ENCODE results near the gene PPFIA4. TPM values are rescaled to one million over a fixed set of nuclear protein-coding genes. Genes with fewer than 3 reads are reported as not detected.

PPFIA4 gene
- total RNA-seq, 1 donor from 2014 or later: 9.1 TPM

DNA sequence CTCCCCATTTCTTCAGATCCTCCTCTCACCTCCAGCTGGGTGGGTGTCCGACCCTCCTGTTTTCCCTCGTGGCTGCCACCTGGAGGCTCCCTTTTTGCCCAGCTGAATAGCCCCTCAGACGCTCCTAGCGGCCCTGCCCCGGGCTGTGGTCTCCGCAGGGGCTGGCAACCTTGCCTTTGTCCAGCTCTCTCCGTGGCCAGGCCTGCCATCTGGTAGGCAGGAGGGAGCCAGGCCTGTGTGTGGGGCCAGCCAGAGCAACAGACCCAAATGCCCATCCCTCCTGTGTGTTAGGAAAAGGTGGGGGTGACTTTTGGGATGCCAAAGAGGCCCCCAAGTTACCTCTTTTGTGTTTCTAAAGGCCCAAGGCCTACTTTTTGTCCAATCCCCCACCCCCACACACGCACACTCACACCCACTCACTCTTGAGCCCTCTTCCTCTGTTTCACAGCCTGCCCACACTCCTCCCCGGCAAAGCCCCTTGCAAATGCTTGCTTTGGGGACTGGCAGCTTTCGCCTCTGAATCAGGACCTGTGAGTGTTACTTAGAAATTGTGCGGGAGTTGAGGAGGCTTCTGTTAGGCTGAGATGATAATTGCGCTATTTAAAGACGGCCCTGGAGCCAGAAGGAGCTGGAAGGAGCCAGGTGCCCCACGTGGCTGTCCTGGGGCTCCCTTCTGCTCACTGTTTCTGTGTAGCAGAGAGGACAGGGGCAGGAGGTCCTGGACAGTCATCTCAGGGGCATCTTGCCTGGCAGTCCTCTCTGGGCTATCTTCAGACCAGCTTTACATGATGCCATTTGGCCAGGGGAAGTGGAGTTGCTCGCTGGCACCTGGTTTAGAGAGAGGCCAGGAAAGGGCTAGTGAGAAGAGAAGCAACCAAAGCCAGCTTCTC, 9.1 kb downstream of the PPFIA4 start:
- Mint-ChIP-seq H3K4me1 (ENCODE audit: low read depth, unreplicated experiment) (peaks cover 30% of the 10 kb centered on the region), H3K27me3 (ENCODE audit: low read depth, unreplicated experiment) (peaks cover 28% of the 10 kb centered on the region), H3K4me3 (ENCODE audit: unreplicated experiment) (no peak overlapping the region), H3K9me3 (ENCODE audit: unreplicated experiment) (no peaks in the 10 kb centered on the region), H3K36me3 (ENCODE audit: low read depth, unreplicated experiment) (peaks cover 7% of the 10 kb centered on the region), H3K27ac (ENCODE audit: unreplicated experiment) (no peak overlapping the region)
- H3K79me2 ChIP-seq (ENCODE audit: insufficient read depth, low read length): no peaks in the 10 kb centered on the region
- H3K4me1 ChIP-seq (ENCODE audit: insufficient read depth, low read length): peaks cover 13% of the 10 kb centered on the region
- DNase-seq (ENCODE audit: low read depth) (no peak), FAIRE-seq (no peak)
- no peak overlapping the region for H3K27ac ChIP-seq (ENCODE audit: low read depth, low read length)
- H3K36me3 ChIP-seq (ENCODE audit: insufficient read depth, low read length): no peaks in the 10 kb centered on the region
- H3K27me3 ChIP-seq (ENCODE audit: insufficient read depth, low read length): no peaks in the 10 kb centered on the region
- H4K20me1 ChIP-seq (ENCODE audit: insufficient read depth, low read length): peaks cover 4% of the 10 kb centered on the region
- no peak overlapping the region for H2AFZ ChIP-seq (ENCODE audit: low read depth, low read length)
- H3K4me3 ChIP-seq (ENCODE audit: insufficient read depth, low read depth, low read length): no peak overlapping the region
- H3K9me3 ChIP-seq (ENCODE audit: insufficient read depth, low read depth, low read length): no peaks in the 10 kb centered on the region
- TF ChIP-seq EZH2 (IDR thresholded peaks at IDR 0.05; ENCODE audit: insufficient read depth, low read length): no peak
- TF ChIP-seq, protein P1, sequence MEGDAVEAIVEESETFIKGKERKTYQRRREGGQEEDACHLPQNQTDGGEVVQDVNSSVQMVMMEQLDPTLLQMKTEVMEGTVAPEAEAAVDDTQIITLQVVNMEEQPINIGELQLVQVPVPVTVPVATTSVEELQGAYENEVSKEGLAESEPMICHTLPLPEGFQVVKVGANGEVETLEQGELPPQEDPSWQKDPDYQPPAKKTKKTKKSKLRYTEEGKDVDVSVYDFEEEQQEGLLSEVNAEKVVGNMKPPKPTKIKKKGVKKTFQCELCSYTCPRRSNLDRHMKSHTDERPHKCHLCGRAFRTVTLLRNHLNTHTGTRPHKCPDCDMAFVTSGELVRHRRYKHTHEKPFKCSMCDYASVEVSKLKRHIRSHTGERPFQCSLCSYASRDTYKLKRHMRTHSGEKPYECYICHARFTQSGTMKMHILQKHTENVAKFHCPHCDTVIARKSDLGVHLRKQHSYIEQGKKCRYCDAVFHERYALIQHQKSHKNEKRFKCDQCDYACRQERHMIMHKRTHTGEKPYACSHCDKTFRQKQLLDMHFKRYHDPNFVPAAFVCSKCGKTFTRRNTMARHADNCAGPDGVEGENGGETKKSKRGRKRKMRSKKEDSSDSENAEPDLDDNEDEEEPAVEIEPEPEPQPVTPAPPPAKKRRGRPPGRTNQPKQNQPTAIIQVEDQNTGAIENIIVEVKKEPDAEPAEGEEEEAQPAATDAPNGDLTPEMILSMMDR (IDR thresholded peaks at IDR 0.05; ENCODE audit: insufficient read depth, low read depth, low read length): no peak
- H3K9ac ChIP-seq (ENCODE audit: low read length): no peak overlapping the region
- H3K4me2 ChIP-seq (ENCODE audit: low read length): no peak overlapping the region

DNA sequence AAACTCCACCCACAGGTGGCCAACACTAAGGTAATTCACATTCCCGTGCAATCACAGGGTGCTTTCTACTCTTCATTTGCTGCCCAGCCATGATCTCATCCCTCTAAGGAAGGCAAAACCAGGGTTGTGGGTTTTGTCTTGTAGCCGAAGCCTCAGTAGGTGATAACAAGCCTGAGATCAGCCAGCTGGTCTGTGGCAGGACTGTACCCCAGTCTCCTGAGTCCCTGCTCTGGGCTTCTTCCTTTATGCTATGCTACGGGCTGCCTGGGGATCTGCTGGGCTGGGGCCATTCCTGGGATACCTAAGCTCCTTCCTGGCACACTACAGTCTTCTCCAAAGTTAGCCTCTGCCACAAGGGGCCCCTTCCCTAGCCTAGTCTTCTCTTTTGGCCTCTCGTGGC, 9.8 kb downstream of the PPFIA4 start:
- no peak overlapping the region for H3K4me3 Mint-ChIP-seq (ENCODE audit: unreplicated experiment)
- H3K9me3 Mint-ChIP-seq (ENCODE audit: unreplicated experiment): no peaks in the 10 kb centered on the region
- peaks cover 13% of the 10 kb centered on the region for H3K4me1 ChIP-seq (ENCODE audit: insufficient read depth, low read length)
- DNase-seq (ENCODE audit: low read depth) (peak; percentile 16), FAIRE-seq (no peak)
- no peak overlapping the region for H2AFZ ChIP-seq (ENCODE audit: low read depth, low read length)
- peaks cover 10% of the 10 kb centered on the region for H3K36me3 Mint-ChIP-seq (ENCODE audit: low read depth, unreplicated experiment)
- no peak overlapping the region for H3K27ac Mint-ChIP-seq (ENCODE audit: unreplicated experiment)
- H3K27me3 Mint-ChIP-seq (ENCODE audit: low read depth, unreplicated experiment): peaks cover 31% of the 10 kb centered on the region
- H3K36me3 ChIP-seq (ENCODE audit: insufficient read depth, low read length): no peaks in the 10 kb centered on the region
- peaks cover 30% of the 10 kb centered on the region for H3K4me1 Mint-ChIP-seq (ENCODE audit: low read depth, unreplicated experiment)
- H3K79me2 ChIP-seq (ENCODE audit: insufficient read depth, low read length): no peaks in the 10 kb centered on the region
- H3K4me3 ChIP-seq (ENCODE audit: insufficient read depth, low read depth, low read length): no peak overlapping the region
- H4K20me1 ChIP-seq (ENCODE audit: insufficient read depth, low read length): peaks cover 4% of the 10 kb centered on the region
- H3K4me2 ChIP-seq (ENCODE audit: low read length): no peak overlapping the region
- TF ChIP-seq EZH2 (IDR thresholded peaks at IDR 0.05; ENCODE audit: insufficient read depth, low read length): no peak
- TF ChIP-seq, protein P1 (IDR thresholded peaks at IDR 0.05; ENCODE audit: insufficient read depth, low read depth, low read length): no peak
- no peak overlapping the region for H3K9ac ChIP-seq (ENCODE audit: low read length)
- no peaks in the 10 kb centered on the region for H3K27me3 ChIP-seq (ENCODE audit: insufficient read depth, low read length)
- H3K27ac ChIP-seq (ENCODE audit: low read depth, low read length): no peak overlapping the region
- no peaks in the 10 kb centered on the region for H3K9me3 ChIP-seq (ENCODE audit: insufficient read depth, low read depth, low read length)

DNA sequence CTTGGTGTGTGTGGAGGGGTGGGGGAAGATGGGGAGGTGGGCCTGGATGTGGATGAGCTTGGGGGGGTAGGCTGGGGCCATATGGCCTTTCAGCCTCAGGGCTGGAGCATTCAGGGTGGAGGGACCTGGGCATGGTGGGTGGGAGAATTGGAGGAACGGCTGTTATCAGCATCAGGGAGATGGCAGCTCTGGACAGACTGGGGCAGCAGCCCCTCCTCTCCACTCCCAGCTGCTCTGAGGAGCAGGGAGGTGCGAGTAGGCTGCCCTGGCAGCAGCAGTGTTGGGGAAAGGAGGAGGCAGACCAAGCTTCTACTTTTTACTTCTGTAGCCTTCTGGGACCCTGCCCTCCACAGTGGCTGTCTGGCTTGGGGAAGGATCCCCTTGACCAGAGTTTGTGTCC, 10.2 kb downstream of the PPFIA4 start:
- peaks cover 30% of the 10 kb centered on the region for H3K4me1 Mint-ChIP-seq (ENCODE audit: low read depth, unreplicated experiment)
- no peak overlapping the region for H3K27ac ChIP-seq (ENCODE audit: low read depth, low read length)
- no peaks in the 10 kb centered on the region for H3K9me3 ChIP-seq (ENCODE audit: insufficient read depth, low read depth, low read length)
- peaks cover 12% of the 10 kb centered on the region for H3K36me3 Mint-ChIP-seq (ENCODE audit: low read depth, unreplicated experiment)
- no peak for DNase-seq (ENCODE audit: low read depth)
- H3K4me1 ChIP-seq (ENCODE audit: insufficient read depth, low read length): peaks cover 13% of the 10 kb centered on the region
- no peak overlapping the region for H3K9ac ChIP-seq (ENCODE audit: low read length)
- H3K4me3 Mint-ChIP-seq (ENCODE audit: unreplicated experiment): no peak overlapping the region
- no peak for FAIRE-seq
- H3K9me3 Mint-ChIP-seq (ENCODE audit: unreplicated experiment): no peaks in the 10 kb centered on the region
- no peak overlapping the region for H3K4me3 ChIP-seq (ENCODE audit: insufficient read depth, low read depth, low read length)
- H3K79me2 ChIP-seq (ENCODE audit: insufficient read depth, low read length): no peaks in the 10 kb centered on the region
- H3K27me3 ChIP-seq (ENCODE audit: insufficient read depth, low read length): no peaks in the 10 kb centered on the region
- TF ChIP-seq EZH2 (IDR thresholded peaks at IDR 0.05; ENCODE audit: insufficient read depth, low read length): no peak
- TF ChIP-seq, protein P1 (IDR thresholded peaks at IDR 0.05; ENCODE audit: insufficient read depth, low read depth, low read length): no peak
- peaks cover 34% of the 10 kb centered on the region for H3K27me3 Mint-ChIP-seq (ENCODE audit: low read depth, unreplicated experiment)
- no peak overlapping the region for H3K4me2 ChIP-seq (ENCODE audit: low read length)
- H2AFZ ChIP-seq (ENCODE audit: low read depth, low read length): no peak overlapping the region
- peaks cover 4% of the 10 kb centered on the region for H4K20me1 ChIP-seq (ENCODE audit: insufficient read depth, low read length)
- no peaks in the 10 kb centered on the region for H3K36me3 ChIP-seq (ENCODE audit: insufficient read depth, low read length)
- no peak overlapping the region for H3K27ac Mint-ChIP-seq (ENCODE audit: unreplicated experiment)
